GM18870 (cell line): Measurements from ENCODE around the gene ASIC2.

ENCODE experiments used
- ATAC-seq: cut with Tn5 transposase; IDR thresholded peaks from one replicate; pipeline ENCODE4 v1.9.1; 2021; ENCODE audit warnings: moderate library complexity; ENCODE audit not compliant: unreplicated experiment

Gene ASIC2

DNA sequence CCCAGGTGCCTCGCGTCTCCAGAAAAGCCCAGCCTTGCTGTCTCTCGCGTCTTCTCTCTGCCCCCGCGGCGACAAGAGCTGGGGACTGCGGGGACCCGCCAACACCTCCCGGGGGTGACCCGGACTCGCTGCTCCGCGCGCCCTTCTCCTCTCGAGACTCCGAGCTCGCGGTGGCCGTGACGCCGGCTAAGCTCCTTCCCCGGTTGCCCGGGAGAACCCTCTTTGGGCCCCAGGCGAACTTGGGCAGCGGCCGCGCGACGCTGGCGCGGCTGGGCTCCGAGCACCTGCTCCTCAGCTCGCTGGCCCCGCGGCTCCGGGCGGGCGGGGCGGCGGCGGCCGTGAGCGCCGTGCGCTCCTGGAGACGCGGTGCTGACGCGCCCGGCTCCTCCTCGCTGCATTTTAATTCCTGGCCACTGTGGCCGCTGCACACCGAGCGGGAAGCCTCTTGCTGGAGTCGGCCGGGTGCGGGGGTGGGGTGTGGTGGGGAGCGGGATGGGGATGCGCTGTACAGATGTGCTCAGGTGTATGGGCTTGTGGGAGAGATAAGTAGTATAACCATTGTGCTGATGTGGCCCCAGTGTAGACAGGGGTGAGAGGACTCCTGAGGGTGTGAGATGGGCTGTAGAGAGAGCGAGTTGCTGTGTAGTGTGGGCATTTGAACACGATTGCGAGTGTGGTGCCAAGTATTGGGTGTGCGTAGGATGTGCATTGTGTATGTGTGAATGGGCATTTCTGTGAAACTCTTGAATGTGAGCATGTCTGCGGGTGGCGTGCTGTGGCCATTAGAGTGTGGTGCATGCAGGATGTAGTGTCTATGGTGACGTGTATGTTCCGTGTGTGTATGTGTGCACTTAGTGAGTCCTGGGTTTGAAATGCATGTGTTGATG lies at the start of gene ASIC2:
TSS of gene ASIC2 (minus strand) at position 315 of the 887 bp plus-strand sequence.
- ATAC-seq: no peak

GRCh38 chr17:33342025-33342424 lies 48.9 kb upstream of the ASIC2 start:
- no peak for ATAC-seq

GRCh38 chr17:33338242-33338641 lies 45.1 kb upstream of the ASIC2 start:
- ATAC-seq: no peak

GRCh38 chr17:33335491-33336173 lies 42.5 kb upstream of the ASIC2 start:
- no peak for ATAC-seq

GRCh38 chr17:33334703-33335102 lies 41.6 kb upstream of the ASIC2 start:
- no peak for ATAC-seq

- no peak for ATAC-seq
Observed at GRCh38 chr17:33330877-33331276, 37.8 kb upstream of the ASIC2 start.

- ATAC-seq: no peak
Observed at GRCh38 chr17:33328129-33328528, 35.0 kb upstream of the ASIC2 start.

DNA sequence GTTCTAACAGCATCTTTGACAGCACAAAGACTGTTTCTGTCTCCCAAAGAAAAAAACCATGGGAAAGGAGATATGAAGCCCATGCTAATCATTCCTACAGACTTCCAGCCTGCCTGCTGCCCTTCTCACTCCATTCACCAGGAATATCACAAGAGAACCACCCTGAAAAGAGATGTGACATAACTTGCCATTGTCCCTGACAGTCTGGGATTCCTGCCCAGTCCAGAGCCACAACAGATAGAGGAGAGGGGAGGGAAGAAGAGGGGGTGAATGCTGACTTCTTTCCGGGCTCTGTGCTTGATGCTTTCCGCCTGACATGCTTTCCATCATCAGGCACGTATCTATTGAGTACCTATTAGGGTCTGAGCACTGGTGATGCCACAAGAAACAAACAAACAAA lies 31.6 kb upstream of the ASIC2 start:
- no peak for ATAC-seq

DNA sequence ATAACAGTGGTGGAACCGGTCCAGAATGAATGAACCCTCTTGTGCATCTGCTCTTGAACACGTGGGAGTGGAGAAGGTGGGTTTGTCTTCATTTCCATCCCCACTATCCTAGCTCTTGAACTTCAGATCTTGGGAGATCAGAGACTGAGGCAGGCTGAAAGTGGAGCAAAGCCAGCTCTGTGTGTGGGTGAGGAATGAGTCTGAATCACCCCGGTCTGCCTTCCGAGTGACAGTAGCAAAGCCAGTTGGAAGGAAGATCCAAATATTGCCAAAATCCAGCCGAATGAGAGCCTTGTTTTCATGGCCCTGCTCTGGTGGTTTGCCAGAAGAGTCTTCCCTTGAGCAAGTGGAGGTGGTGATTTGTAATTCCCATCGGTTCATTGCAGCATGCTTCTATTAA lies 29.0 kb upstream of the ASIC2 start:
- ATAC-seq: no peak

DNA sequence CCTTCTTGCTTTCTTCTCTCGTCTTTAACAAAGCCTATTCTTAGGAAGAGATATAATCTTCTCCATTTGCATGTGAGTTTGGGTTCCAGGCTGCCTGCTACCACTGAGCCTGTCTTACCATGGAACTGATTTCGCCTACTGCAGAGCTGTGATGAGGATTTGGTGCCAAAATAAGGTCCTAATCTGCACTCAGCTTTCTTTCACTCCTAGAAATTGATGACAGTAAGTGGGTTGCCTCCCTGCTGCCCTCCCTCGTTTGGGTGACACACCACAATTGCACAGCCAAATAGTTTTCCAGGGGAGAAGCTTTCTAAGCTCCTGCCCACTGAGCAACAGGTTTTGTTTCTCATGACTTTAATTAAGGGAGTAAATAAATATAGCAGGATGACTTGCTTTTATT lies 25.1 kb upstream of the ASIC2 start:
- no peak for ATAC-seq

DNA sequence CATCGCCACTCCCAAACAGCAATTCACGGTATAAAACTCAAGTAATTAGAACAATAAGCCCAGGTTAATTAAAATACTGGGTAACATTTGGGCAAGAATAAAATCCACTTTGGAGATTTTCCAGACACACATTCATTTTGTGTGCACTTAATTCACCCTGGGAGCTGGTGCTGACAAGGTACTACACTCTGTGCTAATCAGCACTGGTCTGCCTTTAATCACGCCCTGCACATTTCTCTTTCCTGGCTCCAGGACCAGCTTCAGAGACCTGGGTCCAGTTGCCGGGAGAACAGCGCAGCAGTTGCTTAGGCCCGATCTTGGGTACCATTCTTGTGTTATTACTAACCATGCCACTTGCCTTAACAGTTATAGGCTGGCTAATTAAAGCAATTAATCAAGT lies 23.7 kb upstream of the ASIC2 start:
- ATAC-seq: no peak

DNA sequence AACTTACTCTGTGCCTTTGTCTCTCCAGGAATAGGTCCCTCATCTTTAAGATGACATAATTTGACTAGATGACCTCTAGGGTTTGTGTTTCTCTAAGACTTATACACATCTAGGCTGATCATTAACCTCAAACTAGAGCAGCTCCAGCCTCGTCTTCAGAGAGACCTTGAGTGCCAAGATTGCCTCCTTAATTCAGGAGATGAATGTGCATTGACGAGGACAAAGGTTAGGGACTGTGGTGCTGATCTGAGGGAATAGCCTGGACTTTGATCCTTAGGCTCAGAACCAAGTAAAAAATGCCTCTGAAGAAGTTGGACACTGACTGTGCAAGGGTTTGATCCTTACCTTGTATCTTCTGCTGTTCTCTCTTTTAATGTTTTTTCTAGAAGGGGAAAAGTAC lies 17.2 kb upstream of the ASIC2 start:
- ATAC-seq: no peak

DNA sequence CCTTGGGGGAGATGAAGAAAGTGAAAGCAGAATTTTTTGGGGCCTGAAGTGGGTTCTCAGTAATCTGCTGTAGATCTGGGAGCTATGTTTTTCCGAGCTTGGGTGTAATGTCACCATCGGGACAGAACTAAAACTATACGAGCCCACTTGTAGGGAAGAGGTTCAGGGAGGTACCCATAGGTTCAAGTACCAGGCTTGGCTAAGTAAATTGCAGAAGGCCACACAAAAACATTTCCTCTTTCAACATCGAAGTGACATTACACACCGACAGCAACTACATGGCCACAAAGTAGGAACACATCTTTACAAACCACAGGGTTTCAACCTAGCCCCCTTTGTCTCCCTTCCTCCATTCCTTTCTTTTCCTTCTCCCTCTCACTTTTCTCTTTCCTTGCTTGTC lies 10.2 kb upstream of the ASIC2 start:
- ATAC-seq: no peak

DNA sequence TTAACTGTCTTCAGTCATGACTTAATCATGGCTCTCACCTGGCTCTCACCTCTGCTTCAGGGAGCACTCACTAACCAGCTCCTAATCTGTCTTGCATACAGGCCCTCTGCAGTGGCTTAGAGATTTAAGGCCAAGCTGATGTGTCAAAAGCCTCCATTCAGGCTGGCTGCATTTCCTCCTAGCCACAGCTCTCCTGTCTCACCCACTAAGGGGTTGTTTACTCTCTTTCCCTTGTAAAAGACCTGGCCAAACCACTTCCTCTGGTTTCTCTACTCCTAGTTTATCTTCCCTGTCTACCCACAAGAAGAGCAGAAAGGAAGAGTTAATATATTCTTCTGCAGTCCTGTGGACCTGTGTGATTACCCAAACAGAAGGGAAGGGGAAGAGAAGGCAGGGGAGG lies 9.3 kb upstream of the ASIC2 start:
- ATAC-seq: no peak

- no peak for ATAC-seq
Observed at GRCh38 chr17:33300241-33300640, 7.1 kb upstream of the ASIC2 start.

DNA sequence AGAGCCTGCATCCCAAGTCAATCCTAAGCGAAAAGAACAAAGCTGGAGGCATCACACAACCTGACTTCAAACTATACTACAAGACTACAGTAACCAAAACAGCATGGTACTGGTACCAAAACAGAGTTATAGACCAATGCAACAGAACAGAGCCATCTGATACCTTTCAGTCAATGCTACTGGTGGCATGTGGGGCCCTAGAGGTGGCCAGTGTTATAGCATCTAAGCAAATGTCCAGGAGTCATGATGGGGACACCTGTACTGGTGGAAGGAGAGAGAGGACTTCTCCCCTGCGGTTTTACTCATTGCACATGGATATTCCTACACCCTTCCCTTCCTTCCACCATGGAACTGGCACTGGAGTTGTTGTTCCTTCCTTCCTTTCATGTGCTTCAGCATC lies 6.0 kb upstream of the ASIC2 start:
- no peak for ATAC-seq

- ATAC-seq: no peak
Observed at GRCh38 chr17:33297643-33298042, 4.5 kb upstream of the ASIC2 start.

- no peak for ATAC-seq
Observed at GRCh38 chr17:33294994-33295393, 1.9 kb upstream of the ASIC2 start.

DNA sequence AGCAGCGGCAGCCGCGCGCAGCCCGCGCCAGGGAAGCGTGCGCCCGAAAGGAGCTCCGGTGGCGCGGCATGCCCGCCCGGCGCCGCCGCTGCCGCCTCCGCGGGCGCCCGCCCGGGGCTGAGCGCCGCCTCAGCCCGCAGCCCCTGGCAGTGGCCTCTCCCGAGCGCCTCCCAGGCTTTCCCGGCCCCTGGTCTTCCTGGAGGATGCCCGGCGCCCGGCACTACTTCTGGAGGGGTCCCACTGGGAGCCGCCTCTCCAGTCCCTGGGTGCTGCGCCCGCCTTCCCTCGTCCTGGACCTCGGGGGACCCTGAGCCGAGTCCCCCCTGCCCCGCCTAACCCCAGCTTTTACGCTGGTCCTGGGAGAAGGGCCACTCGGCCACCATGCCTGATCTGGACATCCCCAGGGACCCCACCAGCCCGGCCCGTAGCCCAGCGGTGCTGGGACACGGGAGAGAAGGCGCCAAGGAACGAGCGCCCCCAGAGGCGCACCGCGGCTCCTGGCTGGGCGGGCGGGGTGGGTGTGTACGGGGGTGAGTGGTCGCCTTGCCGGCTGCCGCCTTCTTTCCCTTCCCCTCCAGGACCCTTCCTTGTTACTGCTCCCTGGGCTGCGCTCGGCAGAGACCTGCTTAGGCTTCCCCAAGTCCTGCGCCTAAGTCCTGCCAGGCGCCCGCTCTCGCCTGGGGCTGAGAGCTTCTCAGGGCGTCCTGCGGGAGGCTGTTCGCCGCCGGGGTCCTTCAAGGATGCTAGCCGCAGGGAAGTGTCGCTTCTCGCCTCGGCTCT lies 704 bp downstream of the ASIC2 start:
- ATAC-seq: no peak

- ATAC-seq: no peak
Observed at GRCh38 chr17:33291248-33292200, 1.6 kb downstream of the ASIC2 start.
